Measurements from ENCODE around the gene SMYD3. TPM values are rescaled to one million over a fixed set of nuclear protein-coding genes. Genes with fewer than 3 reads are reported as not detected.

SMYD3 gene
- total RNA-seq, 1 donor from 2014 or later: 24.2 TPM

- no peaks in the 10 kb centered on the region for H3K27me3 Mint-ChIP-seq (ENCODE audit: low read depth)
- no peak overlapping the region for H3K4me3 Mint-ChIP-seq
- no peak for DNase-seq (ENCODE audit: low read depth, low spot score)
- peaks cover 3% of the 10 kb centered on the region for H3K4me1 Mint-ChIP-seq
- TF ChIP-seq CTCF (conservative IDR thresholded peaks at IDR 0.05): no peak
- H3K27ac Mint-ChIP-seq (ENCODE audit: unreplicated experiment): no peak overlapping the region
- peaks cover 3% of the 10 kb centered on the region for H3K9me3 Mint-ChIP-seq
- no peaks in the 10 kb centered on the region for H3K36me3 Mint-ChIP-seq (ENCODE audit: low read depth)
These were observed 204.8 kb downstream of the SMYD3 start for GRCh38 chr1:246302251-246302625.

- no peaks in the 10 kb centered on the region for H3K36me3 Mint-ChIP-seq (ENCODE audit: low read depth)
- no peak overlapping the region for H3K4me3 Mint-ChIP-seq
- peaks cover 3% of the 10 kb centered on the region for H3K9me3 Mint-ChIP-seq
- peaks cover 2% of the 10 kb centered on the region for H3K4me1 Mint-ChIP-seq
- no peak for DNase-seq (ENCODE audit: low read depth, low spot score)
- no peak for TF ChIP-seq CTCF (conservative IDR thresholded peaks at IDR 0.05)
- no peak overlapping the region for H3K27ac Mint-ChIP-seq (ENCODE audit: unreplicated experiment)
- H3K27me3 Mint-ChIP-seq (ENCODE audit: low read depth): no peaks in the 10 kb centered on the region
These were observed 205.4 kb downstream of the SMYD3 start for GRCh38 chr1:246301553-246302250.

GRCh38 chr1:246300626-246301549, 206.2 kb downstream of the SMYD3 start:
- Mint-ChIP-seq H3K4me1 (no peaks in the 10 kb centered on the region), H3K36me3 (ENCODE audit: low read depth) (no peaks in the 10 kb centered on the region), H3K27ac (ENCODE audit: unreplicated experiment) (no peak overlapping the region), H3K27me3 (ENCODE audit: low read depth) (no peaks in the 10 kb centered on the region), H3K4me3 (no peak overlapping the region), H3K9me3 (peaks cover 3% of the 10 kb centered on the region)
- TF ChIP-seq CTCF (conservative IDR thresholded peaks at IDR 0.05): no peak
- no peak for DNase-seq (ENCODE audit: low read depth, low spot score)

- Mint-ChIP-seq H3K4me3 (no peak overlapping the region), H3K9me3 (peaks cover 3% of the 10 kb centered on the region), H3K4me1 (peaks cover 16% of the 10 kb centered on the region), H3K27me3 (ENCODE audit: low read depth) (no peaks in the 10 kb centered on the region), H3K36me3 (ENCODE audit: low read depth) (no peaks in the 10 kb centered on the region), H3K27ac (ENCODE audit: unreplicated experiment) (no peak overlapping the region)
- TF ChIP-seq CTCF (conservative IDR thresholded peaks at IDR 0.05): no peak
- DNase-seq (ENCODE audit: low read depth, low spot score): no peak
These were observed 209.5 kb downstream of the SMYD3 start for GRCh38 chr1:246297279-246298265.

- Mint-ChIP-seq H3K4me1 (peaks cover 18% of the 10 kb centered on the region), H3K27ac (ENCODE audit: unreplicated experiment) (no peak overlapping the region)
- no peak for DNase-seq (ENCODE audit: low read depth, low spot score)
These were observed 211.1 kb downstream of the SMYD3 start for GRCh38 chr1:246295968-246296367.

More at GRCh38 chr1:246295968-246296367, 211.1 kb downstream of the SMYD3 start:
- Mint-ChIP-seq H3K4me3 (no peak overlapping the region), H3K9me3 (peaks cover 3% of the 10 kb centered on the region), H3K27me3 (ENCODE audit: low read depth) (no peaks in the 10 kb centered on the region), H3K36me3 (ENCODE audit: low read depth) (no peaks in the 10 kb centered on the region)
- TF ChIP-seq CTCF (conservative IDR thresholded peaks at IDR 0.05): no peak
